Osteoblast (primary cell): Measurements from ENCODE around the gene XRCC5. TPM values are rescaled to one million over a fixed set of nuclear protein-coding genes. Genes with fewer than 3 reads are reported as not detected.

Experiments used
- DNase-seq: peaks from one replicate; pipeline ENCODE4 v3.0.0; 2011; ENCODE audit warnings: low spot score, mixed read lengths; ENCODE audit not compliant: insufficient read length; ENCODE audit errors: missing footprints
- H2AFZ ChIP-seq: 2 replicates; pipeline ENCODE4 v1.6.0; 2011; ENCODE audit warnings: mild to moderate bottlenecking, low read length
- H3K27ac ChIP-seq: 2 replicates; pipeline ENCODE4 v1.5.1; 2011; ENCODE audit warnings: mild to moderate bottlenecking, low read depth, low read length, moderate library complexity
- H3K27me3 ChIP-seq: 2 replicates; pipeline ENCODE4 v1.6.0; 2012; ENCODE audit warnings: mild to moderate bottlenecking, control low read depth, inconsistent platforms, low read length, moderate library complexity; ENCODE audit not compliant: insufficient read depth
- H3K36me3 ChIP-seq: 2 replicates; pipeline ENCODE4 v1.5.1; 2011; ENCODE audit warnings: mild to moderate bottlenecking, low read length, control low read depth, moderate library complexity; ENCODE audit not compliant: insufficient read depth
- H3K4me1 ChIP-seq: 2 replicates; pipeline ENCODE4 v1.5.1; 2011; ENCODE audit warnings: mild to moderate bottlenecking, low read length, control low read depth, moderate library complexity; ENCODE audit not compliant: insufficient read depth
- H3K4me2 ChIP-seq: 2 replicates; pipeline ENCODE4 v1.6.0; 2011; ENCODE audit warnings: mild to moderate bottlenecking, low read length; ENCODE audit not compliant: insufficient read depth
- H3K4me3 ChIP-seq: fragments of 200-600 bp; sonication (generic); 3 replicates; pipeline ENCODE4 v1.5.1; 2012; ENCODE audit warnings: mild to moderate bottlenecking, low read length, inconsistent platforms; ENCODE audit not compliant: insufficient read depth
- H3K79me2 ChIP-seq: 2 replicates; pipeline ENCODE4 v1.6.0; 2012; ENCODE audit warnings: mild to moderate bottlenecking, low read length, control low read depth, inconsistent platforms; ENCODE audit not compliant: insufficient read depth
- H3K9me3 ChIP-seq: 2 replicates; pipeline ENCODE4 v1.5.1; 2011; ENCODE audit warnings: low read depth, low read length, control low read depth
- H4K20me1 ChIP-seq: 2 replicates; pipeline ENCODE4 v1.6.0; 2012; ENCODE audit warnings: mild to moderate bottlenecking, low read length, control low read depth; ENCODE audit not compliant: insufficient read depth
- total RNA-seq: library from RNA; depleted of rRNA; stranded (reverse); fragments of >200 nt; gene quantifications from 2 replicates; pipeline ENCODE4 v1.2.3, GENCODE V29; 2012
- TF ChIP-seq, protein P1 (sequence below): IDR thresholded peaks from 2 replicates; pipeline ENCODE4 v1.5.1; 2011; ENCODE audit warnings: mild to moderate bottlenecking, low read depth, low read length, moderate library complexity; ENCODE audit errors: extremely low read depth

The XRCC5 gene
- total RNA-seq, 1 donor = 203 TPM

DNA sequence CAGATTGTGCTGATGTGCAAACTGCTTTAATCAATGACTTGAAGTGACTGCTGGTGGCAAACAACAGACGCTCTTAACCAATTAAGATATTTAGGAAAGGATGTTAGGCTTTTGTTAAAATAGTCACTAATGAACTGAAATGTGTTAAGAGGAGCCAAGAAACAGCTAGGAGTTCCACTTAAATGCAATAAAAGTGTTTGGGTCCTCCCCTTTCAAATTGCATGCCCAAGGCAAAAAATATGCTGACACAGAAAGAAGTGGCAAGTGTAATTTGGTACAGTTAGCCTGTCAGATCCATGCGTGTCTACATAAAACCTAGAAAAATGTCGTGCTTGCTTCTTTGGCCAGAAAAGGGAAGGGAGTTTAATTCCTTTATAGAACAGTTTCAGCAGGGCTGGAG is 61.9 kb downstream of the XRCC5 start:
- Histone ChIP-seq H3K9me3 (no peaks in the 10 kb centered on the region), H3K27me3 (no peaks in the 10 kb centered on the region), H3K27ac (no peak overlapping the region), H3K4me2 (no peak overlapping the region), H2AFZ (no peak overlapping the region), H3K4me3 (no peak overlapping the region), H3K36me3 (peaks cover 59% of the 10 kb centered on the region), H3K4me1 (no peaks in the 10 kb centered on the region), H4K20me1 (peaks cover 3% of the 10 kb centered on the region), H3K79me2 (peaks cover 54% of the 10 kb centered on the region)
- TF ChIP-seq, protein P1, sequence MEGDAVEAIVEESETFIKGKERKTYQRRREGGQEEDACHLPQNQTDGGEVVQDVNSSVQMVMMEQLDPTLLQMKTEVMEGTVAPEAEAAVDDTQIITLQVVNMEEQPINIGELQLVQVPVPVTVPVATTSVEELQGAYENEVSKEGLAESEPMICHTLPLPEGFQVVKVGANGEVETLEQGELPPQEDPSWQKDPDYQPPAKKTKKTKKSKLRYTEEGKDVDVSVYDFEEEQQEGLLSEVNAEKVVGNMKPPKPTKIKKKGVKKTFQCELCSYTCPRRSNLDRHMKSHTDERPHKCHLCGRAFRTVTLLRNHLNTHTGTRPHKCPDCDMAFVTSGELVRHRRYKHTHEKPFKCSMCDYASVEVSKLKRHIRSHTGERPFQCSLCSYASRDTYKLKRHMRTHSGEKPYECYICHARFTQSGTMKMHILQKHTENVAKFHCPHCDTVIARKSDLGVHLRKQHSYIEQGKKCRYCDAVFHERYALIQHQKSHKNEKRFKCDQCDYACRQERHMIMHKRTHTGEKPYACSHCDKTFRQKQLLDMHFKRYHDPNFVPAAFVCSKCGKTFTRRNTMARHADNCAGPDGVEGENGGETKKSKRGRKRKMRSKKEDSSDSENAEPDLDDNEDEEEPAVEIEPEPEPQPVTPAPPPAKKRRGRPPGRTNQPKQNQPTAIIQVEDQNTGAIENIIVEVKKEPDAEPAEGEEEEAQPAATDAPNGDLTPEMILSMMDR = no peak
- DNase-seq = no peak

DNA sequence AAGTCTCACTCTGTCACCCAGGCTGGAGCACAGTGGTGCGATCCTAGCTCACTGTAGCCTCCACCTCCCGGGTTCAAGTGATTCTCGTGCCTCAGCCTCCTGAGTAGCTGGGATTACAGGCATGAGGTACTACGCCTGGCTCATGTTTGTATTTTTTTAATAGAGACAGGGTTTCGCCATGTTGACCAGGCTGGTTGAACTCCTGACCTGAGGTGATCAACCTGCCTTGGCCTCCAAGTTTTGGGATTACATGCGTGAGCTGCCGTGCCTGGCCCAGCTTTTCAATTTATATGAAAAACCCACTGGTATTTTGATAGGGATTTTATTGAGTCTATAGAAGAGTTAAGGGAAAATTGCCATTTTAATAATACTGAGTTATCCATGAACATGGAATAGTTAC is 63.3 kb downstream of the XRCC5 start:
- TF ChIP-seq, protein P1 = no peak

DNA sequence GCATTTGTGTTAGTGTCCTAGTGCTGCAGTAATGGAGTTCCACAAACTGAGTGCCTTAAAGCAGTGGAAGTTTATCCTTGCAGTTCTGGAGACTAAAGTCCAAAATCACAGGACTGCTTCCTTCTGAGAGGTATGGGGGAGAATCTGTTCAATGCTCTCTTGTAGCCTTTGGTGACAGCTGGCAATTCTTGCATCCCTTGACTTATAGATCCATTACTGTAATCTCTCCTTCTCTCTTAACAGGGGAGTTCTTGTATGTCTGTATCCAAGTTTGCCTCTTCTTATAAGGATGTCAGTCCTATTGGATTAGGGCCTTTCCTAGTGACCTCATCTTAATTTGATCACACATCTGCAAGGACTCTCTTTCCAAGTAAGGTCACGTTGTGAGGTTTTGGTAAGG is 69.9 kb downstream of the XRCC5 start:
- no peaks in the 10 kb centered on the region for H3K9me3 ChIP-seq

More for the DNA sequence above, 63.3 kb downstream of the XRCC5 start:
- peaks cover 53% of the 10 kb centered on the region for H3K79me2 ChIP-seq
- no peak overlapping the region for H3K4me2 ChIP-seq
- H2AFZ ChIP-seq = no peak overlapping the region
- no peaks in the 10 kb centered on the region for H3K9me3 ChIP-seq
- H3K36me3 ChIP-seq = peaks cover 53% of the 10 kb centered on the region
- H3K4me1 ChIP-seq = no peaks in the 10 kb centered on the region
- no peak for DNase-seq
- H3K4me3 ChIP-seq = no peak overlapping the region
- H3K27ac ChIP-seq = no peak overlapping the region
- H4K20me1 ChIP-seq = peaks cover 4% of the 10 kb centered on the region
- H3K27me3 ChIP-seq = no peaks in the 10 kb centered on the region

DNA sequence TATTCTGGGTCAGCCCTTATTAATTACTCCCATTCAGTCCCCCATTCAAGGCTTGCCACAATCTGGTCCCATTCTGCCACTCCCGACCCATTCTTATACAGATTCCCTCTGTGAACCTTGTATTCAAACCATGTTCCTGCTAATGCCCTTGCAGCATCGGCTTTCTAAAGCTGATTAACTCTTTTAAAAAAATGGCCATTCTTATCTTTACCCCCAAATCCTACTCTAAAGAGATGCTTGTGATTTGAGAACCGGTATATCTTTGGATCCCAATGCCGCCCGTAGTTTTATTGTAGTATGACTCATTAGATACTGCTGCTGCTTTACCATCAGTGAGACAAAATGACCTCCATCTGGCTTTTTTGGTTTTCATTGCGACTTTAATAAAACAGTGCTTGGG is 72.2 kb downstream of the XRCC5 start:
- TF ChIP-seq, protein P1 = no peak

More for the DNA sequence above, 69.9 kb downstream of the XRCC5 start:
- Histone ChIP-seq H3K27me3 (no peaks in the 10 kb centered on the region), H3K4me2 (no peak overlapping the region), H2AFZ (no peak overlapping the region), H3K4me3 (no peak overlapping the region), H3K27ac (no peak overlapping the region), H3K4me1 (no peaks in the 10 kb centered on the region), H4K20me1 (peaks cover 12% of the 10 kb centered on the region), H3K79me2 (peaks cover 75% of the 10 kb centered on the region), H3K36me3 (peaks cover 54% of the 10 kb centered on the region)
- no peak for DNase-seq
- TF ChIP-seq, protein P1 = no peak

More for the DNA sequence above, 72.2 kb downstream of the XRCC5 start:
- Histone ChIP-seq H4K20me1 (peaks cover 12% of the 10 kb centered on the region), H3K4me1 (no peaks in the 10 kb centered on the region), H3K4me2 (no peak overlapping the region), H3K79me2 (peaks cover 84% of the 10 kb centered on the region), H3K36me3 (peaks cover 40% of the 10 kb centered on the region), H3K9me3 (no peaks in the 10 kb centered on the region), H2AFZ (no peak overlapping the region), H3K4me3 (no peak overlapping the region), H3K27ac (no peak overlapping the region), H3K27me3 (no peaks in the 10 kb centered on the region)
- no peak for DNase-seq
